HG03457 (cell line): ENCODE measurements around the gene RNF220.

Source experiments
- ATAC-seq: cut with Tn5 transposase; IDR thresholded peaks from one replicate; pipeline ENCODE4 v1.9.1; 2021; ENCODE audit warnings: moderate number of reproducible peaks; ENCODE audit not compliant: unreplicated experiment

Gene RNF220

DNA sequence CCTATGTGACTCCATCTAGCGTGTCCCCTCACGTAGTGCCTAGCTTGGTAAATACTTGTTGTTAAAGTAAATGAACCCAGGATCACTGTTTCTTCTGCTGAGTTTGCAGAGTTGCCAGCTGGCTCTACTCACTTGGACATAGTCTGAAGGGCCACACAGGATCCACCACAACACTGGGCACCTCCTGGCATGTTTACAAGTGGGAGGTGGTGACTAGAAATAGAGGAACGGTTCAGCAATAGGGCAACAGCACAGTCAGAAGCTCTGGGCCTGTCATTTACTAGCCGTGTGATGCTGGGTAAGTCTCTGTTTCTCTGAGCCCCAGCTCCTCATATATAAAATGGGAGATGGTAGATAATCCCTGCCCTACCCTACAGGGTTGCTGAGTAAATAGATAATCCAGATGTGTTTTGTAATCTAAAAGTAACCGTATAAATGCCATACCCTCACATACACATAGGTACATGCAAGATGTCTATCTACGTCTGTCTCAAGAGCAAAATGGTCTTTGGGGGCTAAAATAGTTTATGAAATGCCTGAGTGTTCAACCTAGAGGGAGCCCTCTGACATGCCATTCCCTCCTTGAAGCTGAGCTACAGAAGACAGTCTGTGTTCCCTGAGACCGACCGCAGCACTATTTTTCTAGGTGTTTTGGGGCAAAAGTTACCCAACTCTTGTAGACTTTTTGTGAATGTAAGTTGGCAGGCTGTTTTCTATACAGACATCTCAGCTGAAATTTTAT lies 20.5 kb downstream of the RNF220 start:
- no peak for ATAC-seq

DNA sequence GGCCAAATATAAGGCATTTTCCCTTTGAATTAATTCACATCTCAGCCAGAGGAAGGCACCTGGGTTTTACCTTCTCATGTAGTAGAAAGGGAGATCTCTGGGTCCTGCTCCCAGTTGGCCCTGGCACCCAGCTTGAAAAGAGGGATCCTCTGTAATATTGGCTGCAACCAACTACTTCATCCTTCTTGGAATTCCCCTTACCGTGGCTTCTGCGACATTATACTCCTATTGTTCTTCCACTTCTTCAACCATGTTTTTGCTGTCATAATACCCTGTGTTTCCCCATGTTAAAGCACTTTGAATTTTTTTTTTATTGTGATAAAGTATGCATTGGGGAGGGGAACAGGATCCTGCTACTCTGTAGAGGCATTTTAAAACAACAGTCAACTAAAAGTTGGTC lies 26.8 kb downstream of the RNF220 start:
- ATAC-seq = no peak

DNA sequence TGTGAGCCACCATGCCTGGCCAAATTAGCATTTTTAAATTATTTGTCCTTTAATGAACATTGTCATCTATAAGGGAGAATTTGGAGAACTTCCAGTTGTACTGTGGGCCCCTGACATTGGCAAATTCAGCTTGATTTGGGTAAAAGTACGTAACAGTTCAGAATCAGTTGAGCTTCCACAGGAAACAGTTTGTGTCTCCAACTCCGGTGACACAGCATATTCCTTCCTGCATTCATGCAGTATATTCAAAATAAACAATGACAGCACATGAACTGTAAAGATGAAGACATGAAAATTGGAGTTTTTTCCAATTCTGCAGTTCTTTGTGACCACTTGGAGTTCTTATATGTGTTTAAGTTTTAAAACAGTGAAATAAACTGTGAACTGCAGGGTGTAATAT lies 28.2 kb downstream of the RNF220 start:
- ATAC-seq = no peak

DNA sequence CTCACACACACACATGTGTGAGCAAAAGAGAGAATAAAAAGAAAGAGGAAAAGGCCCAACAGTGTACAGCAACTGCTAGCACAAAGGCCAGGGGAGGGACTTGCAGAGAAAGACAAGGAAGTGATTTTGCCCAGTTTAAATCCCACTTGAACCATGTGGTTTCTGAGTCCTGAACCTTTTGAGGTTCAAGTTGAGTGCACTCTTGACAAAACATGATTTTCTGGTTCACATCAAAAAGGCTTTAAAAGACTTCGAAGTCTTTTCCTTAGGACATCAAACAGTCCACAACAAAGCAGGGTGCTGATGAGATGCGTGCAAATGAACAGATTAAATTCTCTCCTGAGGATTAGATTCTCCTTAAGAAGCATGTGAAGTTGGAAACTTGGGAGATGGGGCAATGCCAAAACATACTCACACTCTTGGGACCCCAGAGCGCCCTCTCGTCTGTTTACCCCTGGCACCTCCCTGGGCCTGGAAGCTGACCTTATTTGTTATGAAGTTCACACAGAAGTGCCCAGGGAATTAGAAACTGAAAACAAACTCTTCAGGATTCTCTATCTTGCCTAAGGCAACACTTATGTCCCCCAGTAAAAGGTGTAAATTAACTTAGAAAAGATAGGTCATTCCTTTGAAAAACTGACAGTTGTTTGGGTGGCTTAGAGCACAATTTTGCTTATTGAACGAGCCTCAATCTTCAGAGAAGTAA lies 31.5 kb downstream of the RNF220 start:
- no peak for ATAC-seq

DNA sequence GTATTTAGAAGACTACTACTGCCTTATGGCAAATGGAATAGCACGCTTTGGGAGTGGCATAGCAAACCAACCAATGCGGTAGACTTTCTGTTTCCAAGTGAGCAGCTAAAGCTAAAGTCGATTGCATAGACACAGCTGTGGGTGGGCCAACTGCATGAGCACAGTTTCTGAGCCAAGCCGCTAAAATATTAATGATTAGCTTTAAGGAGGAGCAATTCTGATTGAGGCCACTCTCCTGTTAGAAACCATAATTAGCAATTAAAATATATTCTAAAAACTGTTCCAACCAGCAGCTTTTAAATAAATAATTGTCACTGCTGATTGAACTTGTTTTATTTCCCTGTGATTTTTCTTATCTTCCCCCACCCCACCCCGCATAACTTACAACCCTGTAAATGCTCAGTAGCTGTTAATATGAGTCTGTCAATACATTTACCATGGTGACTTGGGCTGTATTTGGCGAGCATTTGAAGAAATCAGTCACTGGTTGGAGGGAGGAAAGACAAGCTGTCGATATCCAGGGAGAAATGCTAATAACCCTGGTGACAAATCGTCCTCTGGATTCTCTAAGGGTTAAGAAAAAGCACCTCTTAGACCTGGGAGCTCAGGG lies 32.2 kb downstream of the RNF220 start:
- no peak for ATAC-seq

DNA sequence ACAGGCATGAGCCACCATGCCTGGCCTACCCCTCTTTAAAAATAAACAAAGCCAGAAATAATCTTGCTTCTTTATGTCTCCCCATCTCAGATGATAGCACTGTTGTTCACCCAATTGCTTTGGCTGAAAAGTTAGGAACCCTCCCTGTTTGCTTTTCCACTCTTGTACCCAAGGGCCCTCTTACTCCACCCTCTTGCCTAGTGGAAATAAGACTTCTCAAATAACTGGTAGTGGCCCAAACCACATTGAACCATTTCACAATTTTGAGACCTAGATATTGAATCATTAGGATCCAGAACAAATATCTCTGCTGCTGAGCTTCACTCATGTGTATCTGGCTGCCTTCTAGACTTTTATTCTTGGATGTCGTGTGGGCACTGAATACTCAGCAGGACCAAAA lies 37.7 kb downstream of the RNF220 start:
- ATAC-seq = no peak

DNA sequence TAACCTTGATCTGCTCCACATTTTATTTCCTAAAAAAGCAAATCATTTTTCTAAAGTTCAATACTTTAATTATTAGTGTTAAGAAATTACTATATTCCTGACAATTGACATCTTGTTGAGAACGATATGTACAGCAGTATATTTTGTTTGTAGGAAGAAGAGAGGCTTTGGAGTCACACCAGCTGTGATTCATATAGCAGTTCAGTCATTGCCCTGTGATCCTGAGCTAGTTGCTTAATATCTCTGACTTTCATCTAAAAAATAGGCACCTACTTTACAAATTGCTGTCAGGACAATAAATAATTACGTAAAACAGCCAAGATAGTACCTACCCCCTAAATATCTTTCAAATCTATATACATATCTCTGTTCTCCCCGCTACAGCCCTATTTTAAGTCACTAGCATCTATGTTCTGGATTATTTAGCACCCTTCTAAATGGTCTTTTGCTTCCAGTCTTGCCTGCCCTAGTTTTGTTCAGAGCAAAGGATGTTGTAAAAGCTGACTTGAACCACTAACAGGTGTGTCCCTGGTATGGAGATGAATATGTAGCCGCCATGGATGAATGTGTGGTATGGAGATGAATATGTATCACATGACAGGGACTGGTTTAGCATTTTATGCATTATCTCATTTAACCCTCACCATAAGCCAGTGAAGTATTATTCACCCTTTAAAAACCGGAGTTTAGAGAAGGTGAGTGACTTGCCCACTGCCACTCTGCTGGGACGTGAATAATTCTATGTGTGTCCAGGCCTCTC lies 42.2 kb downstream of the RNF220 start:
- no peak for ATAC-seq

DNA sequence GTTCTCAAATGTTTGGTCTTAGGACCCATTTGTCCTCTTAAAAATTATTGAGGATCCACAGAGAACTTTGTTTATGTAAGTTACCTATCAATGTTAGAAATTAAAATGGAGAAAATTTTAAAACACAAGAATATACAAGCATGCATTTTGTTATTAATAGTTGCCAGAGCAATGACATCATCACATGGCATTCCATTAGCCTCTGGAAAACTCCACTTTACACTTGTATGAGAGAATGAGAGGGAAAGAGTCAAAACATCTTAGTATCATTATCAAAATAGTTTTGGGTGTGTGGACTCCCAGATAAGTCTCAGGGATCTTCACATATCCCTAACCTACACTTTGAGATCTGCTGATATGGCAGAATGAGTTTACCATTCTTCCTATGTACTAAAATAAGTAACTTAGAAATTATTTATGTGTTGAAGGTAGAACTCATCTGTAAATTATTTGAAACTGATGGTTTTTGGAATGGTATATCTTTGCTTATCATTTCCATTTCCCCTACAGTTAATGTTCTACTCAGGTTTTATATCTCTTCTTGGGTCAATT lies 48.8 kb downstream of the RNF220 start:
- ATAC-seq = no peak

DNA sequence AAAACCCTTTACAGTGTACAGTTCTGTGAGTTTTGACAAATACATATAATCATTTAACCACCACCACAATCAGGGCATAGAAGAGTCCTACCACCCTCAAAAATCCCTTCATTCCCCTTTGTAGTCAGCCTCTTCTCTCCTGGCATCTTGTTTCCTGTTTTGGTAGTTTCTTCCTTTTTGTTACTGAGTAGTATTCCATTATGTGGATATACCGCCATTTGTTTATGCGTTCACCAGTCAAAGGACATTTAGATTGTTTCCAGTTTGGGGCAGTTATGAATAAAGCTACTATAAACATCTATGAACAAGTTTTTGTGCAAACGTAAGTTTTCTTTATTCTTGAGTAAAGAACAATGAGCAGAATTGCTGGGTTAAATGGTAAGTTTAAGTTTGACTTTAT lies 49.6 kb downstream of the RNF220 start:
- ATAC-seq = no peak

DNA sequence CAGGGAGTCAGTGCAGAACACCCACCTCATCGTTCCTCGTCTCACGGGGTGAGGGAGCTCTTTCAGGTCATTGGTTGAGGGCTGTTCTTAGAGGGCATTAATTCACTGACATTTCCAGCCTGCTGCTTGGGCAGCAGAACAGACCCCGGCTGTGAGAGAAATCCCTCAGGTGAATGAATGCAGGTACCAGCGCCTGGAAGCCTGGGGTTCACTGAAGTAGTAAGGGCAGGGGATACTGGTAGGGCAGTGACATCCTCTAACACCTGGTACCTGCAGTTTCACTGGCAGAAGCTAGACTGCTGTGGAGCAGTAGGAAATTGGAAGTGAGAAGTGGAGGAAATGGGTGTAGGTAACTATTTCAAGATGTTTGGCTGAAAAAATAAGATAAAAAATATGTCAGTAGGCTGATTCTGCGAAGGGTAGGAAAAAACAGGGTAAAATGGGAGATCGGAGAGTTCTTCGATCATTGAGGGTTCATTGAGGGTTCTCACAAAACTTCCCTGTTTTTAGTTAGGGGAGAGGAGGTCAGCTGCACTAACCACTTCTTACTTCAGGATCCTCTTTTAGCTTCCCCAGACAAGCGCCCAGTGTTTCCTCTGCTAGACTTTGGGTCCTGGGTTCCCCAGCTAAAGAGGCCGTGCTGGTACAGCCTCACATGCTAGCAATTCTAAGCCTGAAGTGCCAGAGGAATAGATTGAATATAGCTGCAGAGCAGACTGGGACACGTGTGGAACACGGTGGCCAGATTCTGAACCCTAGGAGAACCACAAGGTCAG lies 55.2 kb downstream of the RNF220 start:
- no peak for ATAC-seq

DNA sequence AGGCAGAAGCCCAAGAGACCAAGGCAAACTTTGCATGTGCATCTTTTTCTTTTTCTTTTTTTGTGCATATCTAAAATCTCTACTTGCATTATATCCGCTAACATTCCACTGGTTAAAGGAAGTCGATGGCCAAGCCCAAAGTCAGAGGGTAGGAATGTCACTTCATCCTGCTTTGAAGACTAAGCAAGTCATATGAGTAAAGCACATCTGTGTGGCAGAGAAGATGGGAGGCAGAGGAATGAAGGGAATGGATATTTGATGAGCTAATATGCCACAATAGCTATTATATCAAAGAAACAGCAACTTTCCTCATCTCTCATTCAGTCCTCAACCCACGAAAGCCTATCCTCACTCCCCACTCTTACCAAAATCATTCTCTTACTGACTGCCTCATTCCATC lies 59.3 kb downstream of the RNF220 start:
- ATAC-seq = no peak

DNA sequence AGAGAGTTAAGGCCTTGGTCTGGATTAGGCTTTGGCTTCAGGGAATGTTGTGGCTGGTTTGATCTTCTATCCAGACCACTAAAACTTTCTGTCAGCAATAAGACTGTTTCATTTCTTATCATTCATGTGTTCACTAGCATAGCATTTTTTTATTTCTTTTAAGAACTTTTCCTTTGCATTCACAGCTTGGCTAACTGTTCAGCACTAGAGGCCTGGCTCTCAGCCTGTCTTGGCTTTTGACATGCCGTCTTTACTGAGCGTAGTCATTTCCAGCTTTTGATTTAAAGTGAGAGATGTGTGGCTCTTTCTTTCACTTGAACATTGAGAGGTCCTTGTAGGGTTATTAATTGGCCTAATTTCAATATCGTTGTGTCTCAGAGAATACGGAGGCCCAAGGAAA lies 62.5 kb downstream of the RNF220 start:
- ATAC-seq = no peak

DNA sequence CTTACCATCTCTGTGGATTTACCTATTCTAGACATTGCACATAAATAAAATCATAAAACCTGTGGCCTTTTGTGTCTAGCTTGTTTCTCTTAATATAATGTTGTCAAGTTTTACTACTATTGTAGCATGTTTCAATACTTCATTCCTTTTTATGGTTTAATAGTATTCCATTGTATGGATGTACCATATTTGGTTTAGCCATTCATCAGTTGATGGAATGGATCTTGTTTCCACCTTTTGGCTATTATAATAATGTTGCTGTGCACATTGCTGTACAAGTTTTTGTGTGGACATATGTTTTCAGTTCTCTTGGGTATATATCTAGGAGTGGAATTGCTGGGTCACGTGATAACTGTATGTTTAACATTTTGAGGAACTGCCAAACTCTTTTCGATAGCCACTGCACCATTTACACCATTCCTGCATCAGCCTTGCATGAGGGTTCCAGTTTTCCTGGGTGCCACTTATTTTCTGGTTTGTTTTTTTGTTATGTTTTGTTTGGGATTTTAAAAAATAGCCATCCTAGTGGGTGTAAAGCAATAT lies 66.9 kb downstream of the RNF220 start:
- ATAC-seq = no peak

DNA sequence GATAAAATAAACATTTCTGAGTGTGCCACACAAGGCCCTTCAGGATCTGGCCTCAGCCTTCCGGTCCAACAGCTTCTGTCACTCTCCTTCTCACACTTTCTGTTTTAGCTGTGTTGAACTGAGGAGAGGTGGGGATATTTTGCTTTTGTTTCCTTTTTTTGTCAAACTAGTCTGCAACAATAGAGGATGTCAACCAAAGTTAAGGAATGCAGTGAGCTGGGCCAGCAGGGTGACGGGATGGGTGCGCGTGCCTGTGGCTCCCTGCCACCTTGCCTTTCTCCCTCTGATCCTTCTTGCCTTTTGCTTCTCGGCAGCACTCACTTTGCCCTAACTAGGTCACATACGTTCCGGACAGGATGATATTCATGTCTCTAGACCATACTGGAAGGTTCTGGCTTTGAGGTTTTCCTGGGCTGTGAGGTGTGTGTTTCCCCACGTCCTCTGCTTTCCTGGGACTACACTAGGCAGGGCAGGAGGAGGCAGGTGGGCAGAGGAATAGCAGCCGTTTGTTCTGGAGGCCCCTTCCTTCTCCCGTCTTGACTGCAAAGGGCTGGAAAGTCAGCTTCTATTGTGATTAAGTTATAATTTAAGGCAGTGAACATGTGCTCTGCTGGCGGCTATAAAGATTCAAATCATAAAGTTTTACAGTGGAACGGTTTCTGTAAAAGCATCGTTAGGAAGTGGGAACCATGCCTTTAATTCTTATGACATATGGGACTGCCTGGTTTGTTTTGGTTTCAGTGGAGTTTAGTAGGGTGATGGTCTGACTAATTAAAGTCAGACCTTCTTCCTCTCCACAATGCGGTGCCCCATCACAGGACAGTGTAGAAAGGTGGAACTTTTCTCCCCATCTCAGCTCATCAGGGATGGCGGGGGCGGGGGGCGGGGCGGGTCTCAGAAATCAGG lies 67.8 kb downstream of the RNF220 start:
- no peak for ATAC-seq

DNA sequence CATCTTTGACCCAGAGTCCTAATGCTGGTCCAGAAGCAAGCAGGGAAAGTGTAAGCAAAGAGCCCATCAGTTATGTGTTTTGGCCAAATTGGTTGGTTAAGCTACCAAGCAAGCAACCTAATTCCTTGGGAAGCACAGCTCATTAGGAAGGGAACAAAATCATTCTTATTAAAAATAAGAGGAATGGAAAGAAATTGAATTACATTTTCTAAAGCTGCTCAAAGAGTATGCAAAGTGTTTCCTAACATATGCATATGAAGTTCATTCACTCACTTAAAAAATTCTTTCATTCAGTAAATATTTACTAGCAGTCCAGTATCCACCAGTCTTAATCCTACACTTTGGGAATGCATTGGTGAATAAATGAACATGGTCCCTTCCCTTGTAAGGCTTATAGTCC lies 71.8 kb downstream of the RNF220 start:
- ATAC-seq = no peak

DNA sequence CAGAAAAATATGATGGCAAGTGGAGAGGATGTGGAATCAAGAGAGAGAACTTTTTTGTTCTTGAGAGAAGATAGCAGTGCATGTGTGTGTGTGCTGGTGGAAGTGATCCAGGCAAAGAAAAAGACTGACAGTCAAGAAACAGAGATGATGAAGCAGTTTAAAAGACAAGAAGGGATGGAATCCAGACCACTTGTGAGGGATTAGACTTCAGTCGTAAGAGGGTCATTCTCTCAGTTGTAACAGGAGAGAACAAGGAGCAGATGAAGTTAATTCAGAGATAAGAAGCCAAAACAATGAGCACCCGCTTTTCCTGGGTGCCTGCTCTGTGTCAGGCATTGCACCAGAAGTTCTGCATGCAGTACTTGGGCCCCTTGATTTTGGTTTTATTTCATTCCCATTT lies 76.6 kb downstream of the RNF220 start:
- ATAC-seq = no peak

DNA sequence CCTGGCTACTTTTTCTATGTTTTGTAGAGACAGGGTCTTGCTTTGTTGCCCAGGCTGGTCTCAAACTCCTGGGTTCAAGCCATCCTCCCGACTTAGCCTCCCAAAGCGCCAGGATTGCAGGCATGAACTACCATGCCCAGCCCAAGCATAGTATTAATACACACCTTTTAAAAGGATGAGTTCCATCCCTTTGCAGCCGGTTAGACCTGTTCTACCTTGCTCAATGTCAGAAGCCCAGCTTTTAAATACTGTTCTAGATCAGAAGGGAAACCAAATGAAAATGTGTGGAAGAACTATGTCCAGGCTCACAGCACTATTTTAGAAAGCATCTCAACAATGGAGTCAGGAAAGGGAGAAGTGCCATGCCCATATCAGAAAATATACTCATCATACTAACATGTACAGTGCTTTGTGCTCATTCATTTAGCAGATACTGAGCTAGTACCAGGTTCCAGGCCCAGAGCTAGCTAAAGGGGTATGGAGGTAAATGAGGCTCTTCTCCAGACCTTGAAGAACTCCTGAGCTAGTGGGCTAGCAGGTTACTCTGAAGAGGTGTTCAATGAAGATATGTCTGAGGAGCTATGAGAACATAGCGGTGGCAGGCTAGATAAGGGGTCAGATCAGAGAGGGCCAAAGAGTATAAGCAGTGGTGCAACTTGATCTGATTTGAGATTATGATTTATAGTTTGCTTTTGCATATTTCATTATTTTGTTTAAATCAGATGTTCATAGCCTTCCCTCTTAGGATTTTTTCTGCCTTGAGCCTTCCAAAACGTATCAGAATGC lies 78.2 kb downstream of the RNF220 start:
- no peak for ATAC-seq

DNA sequence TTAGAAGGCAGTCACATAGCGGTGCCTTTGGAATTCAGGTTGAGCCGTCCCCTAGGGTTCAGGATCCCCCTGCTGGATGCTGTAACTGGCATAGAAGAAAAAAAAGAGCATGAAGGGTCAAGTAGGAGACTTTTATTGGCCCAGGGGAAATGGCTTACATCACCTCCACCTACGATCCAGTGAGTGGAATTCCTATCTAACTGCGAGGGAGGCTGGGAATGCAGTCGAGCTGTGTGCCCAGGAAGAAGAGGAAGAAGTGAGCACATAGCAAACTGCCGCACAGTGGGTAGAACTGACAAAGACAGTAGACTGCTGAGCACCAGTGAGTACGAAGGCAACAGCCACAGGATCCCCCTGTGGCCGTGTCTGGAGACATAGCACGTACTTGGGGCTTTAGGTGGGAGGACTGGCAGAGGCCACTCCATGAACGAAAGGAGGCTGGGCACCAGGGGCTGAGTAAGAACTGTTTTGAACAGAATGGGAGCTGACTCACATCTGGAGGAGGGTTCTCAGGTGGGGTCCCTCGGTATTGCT lies 79.2 kb downstream of the RNF220 start:
- no peak for ATAC-seq
